HepG2 (cell line): ENCODE measurements around the gene FAM234B. TPM values are rescaled to one million over a fixed set of nuclear protein-coding genes. Genes with fewer than 3 reads are reported as not detected.

Experiments used
- ATAC-seq: fragments of 200-7000 bp; cut with Tn5 transposase; 3 replicates; pipeline ENCODE4 v1.9.1; 2020; ENCODE audit warnings: mild to moderate bottlenecking, moderate library complexity
- BruUV-seq: library from RNA; stranded (reverse); fragments of 400-500 nt; replicated peaks from 2 replicates; lab custom pipeline; 2021; lab: Mats Ljungman, UMichigan
- CTCF ChIA-PET: fragments of 300-600 bp; formaldehyde crosslinking; extraction: SDS; loops from one replicate; lab custom pipeline; 2021; ENCODE audit warnings: low total read pairs, inconsistent platforms, low intra/inter-chr PET ratio; lab: Yijun Ruan, JAX
- POLR2A ChIA-PET: fragments of 350-600 bp; sonication (Branson Sonifier 250); formaldehyde crosslinking; loops from one replicate; lab custom pipeline; 2020; ENCODE audit warnings: antibody characterized with exemption, inconsistent platforms; lab: Yijun Ruan, JAX
- DNase-seq: peaks from one replicate; pipeline ENCODE4 v3.0.0-alpha.2; 2015; ENCODE audit warnings: low spot score
- FAIRE-seq: peaks from 3 replicates; lab custom pipeline; 2011; peaks lifted over from hg19 to GRCh38; lab: Jason Lieb, UNC
- H2AFZ ChIP-seq: one replicate; pipeline ENCODE4 v1.6.1; 2011; ENCODE audit warnings: low read length, inconsistent platforms
- H3K27ac ChIP-seq: fragments of 300-600 bp; 3 replicates; pipeline ENCODE4 v1.8.0; 2011; ENCODE audit warnings: mixed run types, mild to moderate bottlenecking, mixed read lengths, low read length, inconsistent platforms; ENCODE audit not compliant: insufficient read depth; ENCODE audit errors: extremely low read length
- H3K27me3 ChIP-seq, 2 experiments: fragments of 200-600 bp in 1 of 2; 2 replicates in 1 of 2; 3 replicates in 1 of 2; pipeline versions ENCODE4 v1.6.0 to v1.8.0; 2011; ENCODE audit warnings: low read length in 2 of 2, mild to moderate bottlenecking in 2 of 2, moderate library complexity in 2 of 2, inconsistent platforms in 1 of 2; ENCODE audit not compliant: insufficient read depth in 2 of 2, control insufficient read depth in 1 of 2
- H3K36me3 ChIP-seq, 2 experiments: fragments of 200-600 bp in 1 of 2; replicated peaks in 1 of 2; 2 replicates in 1 of 2; 3 replicates in 1 of 2; pipeline versions ENCODE4 v1.5.1 to v1.8.0; 2011; ENCODE audit warnings: low read length in 2 of 2, inconsistent platforms in 1 of 2; ENCODE audit not compliant: insufficient read depth in 2 of 2, control insufficient read depth in 1 of 2
- H3K4me1 ChIP-seq: 2 replicates; pipeline ENCODE4 v1.5.1; 2012; ENCODE audit warnings: low read length, inconsistent platforms; ENCODE audit not compliant: insufficient read depth
- H3K4me2 ChIP-seq: 2 replicates; pipeline ENCODE4 v1.6.0; 2011; ENCODE audit warnings: low read depth, low read length, inconsistent platforms
- H3K4me3 ChIP-seq, 3 experiments: fragments of 200-600 bp in 1 of 3; sonication (generic), shearing (Covaris generic) in 1 of 3; replicated peaks in 1 of 3; 2 replicates each; pipeline ENCODE4 v1.5.1; 2011 to 2016; ENCODE audit warnings: low read length in 3 of 3, inconsistent platforms in 2 of 3, low read depth in 2 of 3, mild to moderate bottlenecking in 2 of 3, control low read depth in 1 of 3, mixed read lengths in 1 of 3; ENCODE audit not compliant: insufficient read depth in 1 of 3
- H3K79me2 ChIP-seq: one replicate; pipeline ENCODE4 v1.6.1; 2011; ENCODE audit warnings: low read length, inconsistent platforms; ENCODE audit not compliant: insufficient read depth
- H3K9ac ChIP-seq: 2 replicates; pipeline ENCODE4 v1.6.0; 2011; ENCODE audit warnings: mild to moderate bottlenecking, low read depth, low read length, inconsistent platforms; ENCODE audit not compliant: insufficient read depth
- H3K9me3 ChIP-seq: 2 replicates; pipeline ENCODE4 v1.5.1; 2012; ENCODE audit warnings: mild to moderate bottlenecking, low read length
- H4K20me1 ChIP-seq: 2 replicates; pipeline ENCODE4 v1.6.0; 2011; ENCODE audit warnings: inconsistent platforms, mild to moderate bottlenecking, low read length, moderate library complexity; ENCODE audit not compliant: insufficient read depth
- ARNT2 ChIP-seq: sonication (generic); formaldehyde crosslinking; IDR thresholded peaks from 2 replicates; pipeline ENCODE4 v1.8.0; 2022; ENCODE audit warnings: mild to moderate bottlenecking, low read depth, missing genetic modification reagents, moderate library complexity
- MLLT10 ChIP-seq: sonication (generic); formaldehyde crosslinking; IDR thresholded peaks from 2 replicates; pipeline ENCODE4 v1.4.0; 2020; ENCODE audit warnings: missing genetic modification reagents
- ZFP1 ChIP-seq: IDR thresholded peaks from 2 replicates; pipeline ENCODE4 v1.6.1; 2016
- ZNF230 ChIP-seq: sonication (generic); formaldehyde crosslinking; IDR thresholded peaks from 2 replicates; pipeline ENCODE4 v1.4.0; 2020; ENCODE audit warnings: mild to moderate bottlenecking, missing genetic modification reagents
- ZNF30 ChIP-seq: sonication (generic); formaldehyde crosslinking; IDR thresholded peaks from 2 replicates; pipeline ENCODE4 v1.5.0; 2020; ENCODE audit warnings: mild to moderate bottlenecking, missing genetic modification reagents
- ZNF33B ChIP-seq: sonication (generic); formaldehyde crosslinking; IDR thresholded peaks from 2 replicates; pipeline ENCODE4 v1.5.1; 2020; ENCODE audit warnings: mild to moderate bottlenecking, missing genetic modification reagents
- ZNF367 ChIP-seq: sonication (generic); formaldehyde crosslinking; IDR thresholded peaks from 2 replicates; pipeline ENCODE4 v1.4.0; 2020; ENCODE audit warnings: missing genetic modification reagents, borderline replicate concordance
- ZNF652 ChIP-seq: IDR thresholded peaks from 2 replicates; pipeline ENCODE4 v1.6.1; 2016; ENCODE audit warnings: low read depth, borderline replicate concordance
- ZNF703 ChIP-seq: sonication (generic); formaldehyde crosslinking; IDR thresholded peaks from 2 replicates; pipeline ENCODE4 v1.5.1; 2020; ENCODE audit warnings: missing genetic modification reagents, mild to moderate bottlenecking, moderate library complexity, borderline replicate concordance
- WGBS: methylation state at CpG from one replicate; pipeline ENCODE4 v1.1.6; 2017; ENCODE audit warnings: low lambda C conversion rate; 5-methylcytosine and 5-hydroxymethylcytosine counted together
- in situ Hi-C: cut with HindIII; loops from 2 replicates; pipeline ENCODE4 v1.10.0; 2017; ENCODE audit warnings: low pct_unique_long_range_greater_than_20kb; ENCODE audit not compliant: extremely low pct_ligation_motif_present
- intact Hi-C: fragments of 100-400 bp; cut with micrococcal nuclease; formaldehyde crosslinking; loops from one replicate; pipeline ENCODE4 v1.10.0; 2022; ENCODE audit not compliant: unreplicated experiment
- polyA plus RNA-seq, 8 experiments: library from polyadenylated mRNA; depleted of rRNA in 3 of 8; stranded (reverse) in 7 of 8; unstranded in 1 of 8; fragments of >200 nt; fragmentation: Illumina TruSeq in 4 of 8; extraction: Trizol in 4 of 8; gene quantifications; 2 replicates each; pipeline versions ENCODE4 v1.2.1 to v1.2.3, GENCODE V29; 2011 to 2016; ENCODE audit warnings: low read depth in 4 of 8, missing spikeins in 1 of 8, mixed read lengths in 1 of 8; ENCODE audit not compliant: insufficient read depth in 1 of 8
- total RNA-seq, 5 experiments: library from RNA; depleted of rRNA; stranded (reverse); fragments of >200 nt; fragmentation: Illumina TruSeq; extraction: Trizol; gene quantifications; 2 replicates each; pipeline ENCODE4 v1.2.3, GENCODE V29; 2016; ENCODE audit warnings: low read depth in 1 of 5
- TF ChIP-seq, protein P1 (sequence below): sonication (generic); formaldehyde crosslinking; IDR thresholded peaks from 2 replicates; pipeline ENCODE4 v1.4.0; 2020; ENCODE audit warnings: missing genetic modification reagents, borderline replicate concordance
- TF ChIP-seq, protein P2 (sequence below): sonication (generic); formaldehyde crosslinking; IDR thresholded peaks from 2 replicates; pipeline ENCODE4 v1.5.0; 2020; ENCODE audit warnings: mild to moderate bottlenecking, missing genetic modification reagents
- TF ChIP-seq, protein P3 (sequence below): sonication (generic); formaldehyde crosslinking; IDR thresholded peaks from 2 replicates; pipeline ENCODE4 v1.8.0; 2022; ENCODE audit warnings: mild to moderate bottlenecking, missing genetic modification reagents; ENCODE audit not compliant: insufficient replicate concordance
- TF ChIP-seq, protein P4 (sequence below): sonication (generic); formaldehyde crosslinking; IDR thresholded peaks from 2 replicates; pipeline ENCODE4 v1.8.0; 2022; ENCODE audit warnings: mild to moderate bottlenecking, missing genetic modification reagents, moderate library complexity
- TF ChIP-seq, protein P5 (sequence below), 2 experiments: fragments of 450-650 bp in 1 of 2; sonication (generic) in 1 of 2; formaldehyde crosslinking; IDR thresholded peaks; 2 replicates each; pipeline versions ENCODE4 v1.5.0 to v1.8.0; 2020 to 2022; ENCODE audit warnings: mild to moderate bottlenecking in 1 of 2, missing genetic modification reagents in 1 of 2

FAM234B gene
- total and polyA plus RNA-seq, 2 of the 13 experiments (the other 11 are each of a cell fraction or from before 2014, with no cell fraction given): 7.8 to 13.8 TPM

DNA sequence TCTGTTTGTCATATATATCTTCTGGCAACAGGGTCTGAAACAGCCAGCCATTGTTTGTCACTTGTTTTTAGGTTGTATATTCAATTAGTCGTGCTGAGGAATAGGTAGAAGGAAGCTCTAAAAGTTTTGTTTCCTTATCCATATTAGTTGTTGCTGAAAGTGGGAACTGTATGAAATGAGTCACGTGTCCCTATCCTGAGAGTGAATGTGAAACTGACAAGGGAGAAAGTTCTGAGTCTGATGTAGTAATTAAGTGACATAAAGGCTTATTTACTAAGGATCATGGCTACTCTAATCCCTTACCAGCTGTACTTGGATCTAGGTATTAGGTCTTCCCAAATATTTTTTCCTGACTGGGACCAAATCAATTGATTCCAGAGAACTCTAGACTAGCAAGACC lies 16.4 kb downstream of the FAM234B start (continued):
- TF ChIP-seq, protein P1, sequence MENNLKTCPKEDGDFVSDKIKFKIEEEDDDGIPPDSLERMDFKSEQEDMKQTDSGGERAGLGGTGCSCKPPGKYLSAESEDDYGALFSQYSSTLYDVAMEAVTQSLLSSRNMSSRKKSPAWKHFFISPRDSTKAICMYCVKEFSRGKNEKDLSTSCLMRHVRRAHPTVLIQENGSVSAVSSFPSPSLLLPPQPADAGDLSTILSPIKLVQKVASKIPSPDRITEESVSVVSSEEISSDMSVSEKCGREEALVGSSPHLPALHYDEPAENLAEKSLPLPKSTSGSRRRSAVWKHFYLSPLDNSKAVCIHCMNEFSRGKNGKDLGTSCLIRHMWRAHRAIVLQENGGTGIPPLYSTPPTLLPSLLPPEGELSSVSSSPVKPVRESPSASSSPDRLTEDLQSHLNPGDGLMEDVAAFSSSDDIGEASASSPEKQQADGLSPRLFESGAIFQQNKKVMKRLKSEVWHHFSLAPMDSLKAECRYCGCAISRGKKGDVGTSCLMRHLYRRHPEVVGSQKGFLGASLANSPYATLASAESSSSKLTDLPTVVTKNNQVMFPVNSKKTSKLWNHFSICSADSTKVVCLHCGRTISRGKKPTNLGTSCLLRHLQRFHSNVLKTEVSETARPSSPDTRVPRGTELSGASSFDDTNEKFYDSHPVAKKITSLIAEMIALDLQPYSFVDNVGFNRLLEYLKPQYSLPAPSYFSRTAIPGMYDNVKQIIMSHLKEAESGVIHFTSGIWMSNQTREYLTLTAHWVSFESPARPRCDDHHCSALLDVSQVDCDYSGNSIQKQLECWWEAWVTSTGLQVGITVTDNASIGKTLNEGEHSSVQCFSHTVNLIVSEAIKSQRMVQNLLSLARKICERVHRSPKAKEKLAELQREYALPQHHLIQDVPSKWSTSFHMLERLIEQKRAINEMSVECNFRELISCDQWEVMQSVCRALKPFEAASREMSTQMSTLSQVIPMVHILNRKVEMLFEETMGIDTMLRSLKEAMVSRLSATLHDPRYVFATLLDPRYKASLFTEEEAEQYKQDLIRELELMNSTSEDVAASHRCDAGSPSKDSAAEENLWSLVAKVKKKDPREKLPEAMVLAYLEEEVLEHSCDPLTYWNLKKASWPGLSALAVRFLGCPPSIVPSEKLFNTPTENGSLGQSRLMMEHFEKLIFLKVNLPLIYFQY (CRISPR knock-in tag): no peak
- TF ChIP-seq ZNF652 (CRISPR knock-in tag) (no peak), ZNF703 (CRISPR knock-in tag) (no peak)

DNA sequence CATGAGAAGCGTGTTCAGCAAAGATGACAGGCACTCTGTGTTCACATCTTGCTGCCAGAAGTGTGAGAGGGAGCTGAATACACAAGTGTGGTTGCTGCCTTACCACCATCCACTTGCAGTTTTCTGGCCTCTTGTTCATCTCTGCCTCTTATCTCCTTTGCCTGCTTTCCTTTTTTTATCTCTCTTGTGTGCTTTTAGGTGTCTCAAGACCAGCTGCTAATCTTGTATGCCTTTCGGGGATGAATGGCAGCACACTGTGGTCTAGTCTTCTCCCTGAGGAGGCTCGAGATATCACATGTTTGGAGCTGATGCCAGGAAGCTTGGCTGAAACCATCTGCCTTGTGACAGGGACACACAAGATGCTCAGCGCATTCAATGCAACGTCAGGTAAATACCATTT lies 17.2 kb downstream of the FAM234B start:
- H3K9ac ChIP-seq: no peak overlapping the region
- no peaks in the 10 kb centered on the region for H3K27me3 ChIP-seq
- DNase-seq (no peak), FAIRE-seq (no peak), ATAC-seq (no peak)
- H3K79me2 ChIP-seq: no peaks in the 10 kb centered on the region
- in situ Hi-C loops: no loop called here
- H4K20me1 ChIP-seq: no peaks in the 10 kb centered on the region
- 93% methylated on average over 5 of the region's 5 CpGs for WGBS
- no peak overlapping the region for H2AFZ ChIP-seq
- no peak overlapping the region for H3K4me3 ChIP-seq
- no peaks in the 10 kb centered on the region for H3K9me3 ChIP-seq
- intact Hi-C loops: no loop called here
- ChIA-PET CTCF (no interaction called here), POLR2A (no interaction called here)
- H3K27ac ChIP-seq: no peak overlapping the region
- H3K4me1 ChIP-seq: no peaks in the 10 kb centered on the region
- peaks cover 3 to 10% of the 10 kb centered on the region in 2 experiments; a peak in 2 of 5 replicates for H3K36me3 ChIP-seq
- BruUV-seq: no TSS peak
- no peak overlapping the region for H3K4me2 ChIP-seq
- TF ChIP-seq ARNT2 (CRISPR knock-in tag) (no peak), ZNF33B (no peak), ZNF30 (CRISPR knock-in tag) (no peak), MLLT10 (CRISPR knock-in tag) (no peak), ZFP1 (CRISPR knock-in tag) (no peak), ZNF367 (CRISPR knock-in tag) (no peak), ZNF230 (CRISPR knock-in tag) (no peak)
- TF ChIP-seq, protein P2, sequence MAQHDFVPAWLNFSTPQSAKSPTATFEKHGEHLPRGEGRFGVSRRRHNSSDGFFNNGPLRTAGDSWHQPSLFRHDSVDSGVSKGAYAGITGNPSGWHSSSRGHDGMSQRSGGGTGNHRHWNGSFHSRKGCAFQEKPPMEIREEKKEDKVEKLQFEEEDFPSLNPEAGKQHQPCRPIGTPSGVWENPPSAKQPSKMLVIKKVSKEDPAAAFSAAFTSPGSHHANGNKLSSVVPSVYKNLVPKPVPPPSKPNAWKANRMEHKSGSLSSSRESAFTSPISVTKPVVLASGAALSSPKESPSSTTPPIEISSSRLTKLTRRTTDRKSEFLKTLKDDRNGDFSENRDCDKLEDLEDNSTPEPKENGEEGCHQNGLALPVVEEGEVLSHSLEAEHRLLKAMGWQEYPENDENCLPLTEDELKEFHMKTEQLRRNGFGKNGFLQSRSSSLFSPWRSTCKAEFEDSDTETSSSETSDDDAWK (CRISPR knock-in tag): no peak
- TF ChIP-seq, protein P3, sequence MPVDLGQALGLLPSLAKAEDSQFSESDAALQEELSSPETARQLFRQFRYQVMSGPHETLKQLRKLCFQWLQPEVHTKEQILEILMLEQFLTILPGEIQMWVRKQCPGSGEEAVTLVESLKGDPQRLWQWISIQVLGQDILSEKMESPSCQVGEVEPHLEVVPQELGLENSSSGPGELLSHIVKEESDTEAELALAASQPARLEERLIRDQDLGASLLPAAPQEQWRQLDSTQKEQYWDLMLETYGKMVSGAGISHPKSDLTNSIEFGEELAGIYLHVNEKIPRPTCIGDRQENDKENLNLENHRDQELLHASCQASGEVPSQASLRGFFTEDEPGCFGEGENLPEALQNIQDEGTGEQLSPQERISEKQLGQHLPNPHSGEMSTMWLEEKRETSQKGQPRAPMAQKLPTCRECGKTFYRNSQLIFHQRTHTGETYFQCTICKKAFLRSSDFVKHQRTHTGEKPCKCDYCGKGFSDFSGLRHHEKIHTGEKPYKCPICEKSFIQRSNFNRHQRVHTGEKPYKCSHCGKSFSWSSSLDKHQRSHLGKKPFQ: no peak
- TF ChIP-seq, protein P4, sequence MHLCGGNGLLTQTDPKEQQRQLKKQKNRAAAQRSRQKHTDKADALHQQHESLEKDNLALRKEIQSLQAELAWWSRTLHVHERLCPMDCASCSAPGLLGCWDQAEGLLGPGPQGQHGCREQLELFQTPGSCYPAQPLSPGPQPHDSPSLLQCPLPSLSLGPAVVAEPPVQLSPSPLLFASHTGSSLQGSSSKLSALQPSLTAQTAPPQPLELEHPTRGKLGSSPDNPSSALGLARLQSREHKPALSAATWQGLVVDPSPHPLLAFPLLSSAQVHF (CRISPR knock-in tag): no peak
- TF ChIP-seq, protein P5, sequence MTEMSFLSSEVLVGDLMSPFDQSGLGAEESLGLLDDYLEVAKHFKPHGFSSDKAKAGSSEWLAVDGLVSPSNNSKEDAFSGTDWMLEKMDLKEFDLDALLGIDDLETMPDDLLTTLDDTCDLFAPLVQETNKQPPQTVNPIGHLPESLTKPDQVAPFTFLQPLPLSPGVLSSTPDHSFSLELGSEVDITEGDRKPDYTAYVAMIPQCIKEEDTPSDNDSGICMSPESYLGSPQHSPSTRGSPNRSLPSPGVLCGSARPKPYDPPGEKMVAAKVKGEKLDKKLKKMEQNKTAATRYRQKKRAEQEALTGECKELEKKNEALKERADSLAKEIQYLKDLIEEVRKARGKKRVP (CRISPR knock-in tag; IDR thresholded peaks at IDR 0.05): no peak
